ENCODE measurements around the gene SELP. TPM values are rescaled to one million over a fixed set of nuclear protein-coding genes. Genes with fewer than 3 reads are reported as not detected.

Gene SELP
- total RNA-seq, 4 donors from 2014 or later: 0.85 to 2.5 (median 1.2) TPM

GRCh38 chr1:169631249-169631648 lies 1.3 kb upstream of the SELP start:
- H3K27me3 ChIP-seq: no peaks in the 10 kb centered on the region
- intact Hi-C loops (cut with DNase I; ENCODE audit: low total_unique reads) (no loop called here), in situ Hi-C loops (cut with MboI; ENCODE audit: low sequenced_read_pairs in 4 of 4) (no loop called here)
- H3K9me3 ChIP-seq: peaks cover 0 to 6% (median 0%) of the 10 kb centered on the region in 3 donors
- no peaks in the 10 kb centered on the region for H3K4me1 ChIP-seq
- no peak overlapping the region for H3K27ac ChIP-seq
- TF ChIP-seq CTCF (IDR thresholded peaks at IDR 0.05 in 4 of 5, conservative IDR thresholded peaks at IDR 0.05 in 1 of 5): no peak
- H3K4me3 ChIP-seq: no peak overlapping the region
- ATAC-seq: no peak
- no peaks in the 10 kb centered on the region for H3K36me3 ChIP-seq
- no peak for DNase-seq

- no peaks in the 10 kb centered on the region for H3K4me1 ChIP-seq
- in situ Hi-C loops (cut with MboI; ENCODE audit: low sequenced_read_pairs in 4 of 4): no loop called here
- H3K9me3 ChIP-seq: no peaks in the 10 kb centered on the region
- H3K4me3 ChIP-seq: no peak overlapping the region
- H3K27ac ChIP-seq: no peak overlapping the region
- no peak for TF ChIP-seq POLR2A (IDR thresholded peaks at IDR 0.05)
- no peak for TF ChIP-seq CTCF (IDR thresholded peaks at IDR 0.05 in 4 of 5, conservative IDR thresholded peaks at IDR 0.05 in 1 of 5)
- H3K27me3 ChIP-seq: no peaks in the 10 kb centered on the region
- intact Hi-C loops (cut with DNase I; ENCODE audit: low total_unique reads): no loop called here
- ATAC-seq (no peak), DNase-seq (no peak)
- no peaks in the 10 kb centered on the region for H3K36me3 ChIP-seq
These were observed 5.0 kb downstream of the SELP start for GRCh38 chr1:169624912-169625311.

- no peaks in the 10 kb centered on the region for H3K9me3 ChIP-seq
- DNase-seq: no peak
- TF ChIP-seq CTCF (IDR thresholded peaks at IDR 0.05 in 4 of 5, conservative IDR thresholded peaks at IDR 0.05 in 1 of 5) (no peak), POLR2A (IDR thresholded peaks at IDR 0.05) (no peak)
- intact Hi-C loops (cut with DNase I; ENCODE audit: low total_unique reads): no loop called here
- no peak for ATAC-seq
- in situ Hi-C loops (cut with MboI; ENCODE audit: low sequenced_read_pairs in 4 of 4): no loop called here
- H3K27me3 ChIP-seq: no peaks in the 10 kb centered on the region
- no peak overlapping the region for H3K4me3 ChIP-seq
- H3K4me1 ChIP-seq: no peaks in the 10 kb centered on the region
- no peak overlapping the region for H3K27ac ChIP-seq
- H3K36me3 ChIP-seq: no peaks in the 10 kb centered on the region
These were observed 5.8 kb downstream of the SELP start for GRCh38 chr1:169624122-169624521.

GRCh38 chr1:169623132-169623926 lies 6.6 kb downstream of the SELP start:
- Histone ChIP-seq H3K36me3 (no peaks in the 10 kb centered on the region), H3K4me3 (no peak overlapping the region), H3K9me3 (no peaks in the 10 kb centered on the region), H3K27me3 (no peaks in the 10 kb centered on the region), H3K27ac (no peak overlapping the region), H3K4me1 (no peaks in the 10 kb centered on the region)
- DNase-seq: no peak
- intact Hi-C loops (cut with DNase I; ENCODE audit: low total_unique reads) (no loop called here), in situ Hi-C loops (cut with MboI; ENCODE audit: low sequenced_read_pairs in 4 of 4) (no loop called here)
- no peak for ATAC-seq
- TF ChIP-seq POLR2A (IDR thresholded peaks at IDR 0.05) (no peak), CTCF (IDR thresholded peaks at IDR 0.05 in 4 of 5, conservative IDR thresholded peaks at IDR 0.05 in 1 of 5) (no peak)

DNA sequence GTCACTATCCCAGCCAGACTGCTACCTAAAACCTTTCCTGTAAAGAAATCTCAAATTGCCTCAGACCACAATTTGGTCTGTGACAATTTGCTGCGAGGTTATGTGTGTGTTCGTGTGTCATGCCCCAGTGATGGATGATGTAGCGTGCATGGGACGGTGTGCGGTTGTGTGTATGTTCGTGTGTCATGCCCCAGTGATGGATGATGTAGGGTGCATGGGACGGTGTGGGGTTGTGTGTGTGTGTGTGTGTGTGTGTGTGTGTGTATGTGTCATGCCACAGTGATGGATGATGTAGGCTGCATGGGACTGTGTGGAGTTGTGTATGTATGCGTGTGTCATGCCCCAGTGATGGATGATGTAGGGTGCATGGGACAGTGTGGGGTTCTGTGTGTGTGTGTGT lies 9.4 kb downstream of the SELP start:
- no peaks in the 10 kb centered on the region for H3K9me3 ChIP-seq
- no peak overlapping the region for H3K4me3 ChIP-seq
- intact Hi-C loops (cut with DNase I; ENCODE audit: low total_unique reads): no loop called here
- no peak for TF ChIP-seq CTCF (IDR thresholded peaks at IDR 0.05 in 4 of 5, conservative IDR thresholded peaks at IDR 0.05 in 1 of 5)
- in situ Hi-C loops (cut with MboI; ENCODE audit: low sequenced_read_pairs in 4 of 4): no loop called here
- no peaks in the 10 kb centered on the region for H3K36me3 ChIP-seq
- H3K27me3 ChIP-seq: no peaks in the 10 kb centered on the region
- ATAC-seq (no peak), DNase-seq (no peak)
- no peaks in the 10 kb centered on the region for H3K4me1 ChIP-seq
- H3K27ac ChIP-seq: no peak overlapping the region
